Iris pigment epithelial cell (primary cell): ENCODE data around the gene EXD3.

ENCODE experiments used
- DNase-seq: peaks from one replicate; pipeline ENCODE4 v3.0.0-alpha.2; 2011; ENCODE audit warnings: low read depth

The EXD3 gene

DNA sequence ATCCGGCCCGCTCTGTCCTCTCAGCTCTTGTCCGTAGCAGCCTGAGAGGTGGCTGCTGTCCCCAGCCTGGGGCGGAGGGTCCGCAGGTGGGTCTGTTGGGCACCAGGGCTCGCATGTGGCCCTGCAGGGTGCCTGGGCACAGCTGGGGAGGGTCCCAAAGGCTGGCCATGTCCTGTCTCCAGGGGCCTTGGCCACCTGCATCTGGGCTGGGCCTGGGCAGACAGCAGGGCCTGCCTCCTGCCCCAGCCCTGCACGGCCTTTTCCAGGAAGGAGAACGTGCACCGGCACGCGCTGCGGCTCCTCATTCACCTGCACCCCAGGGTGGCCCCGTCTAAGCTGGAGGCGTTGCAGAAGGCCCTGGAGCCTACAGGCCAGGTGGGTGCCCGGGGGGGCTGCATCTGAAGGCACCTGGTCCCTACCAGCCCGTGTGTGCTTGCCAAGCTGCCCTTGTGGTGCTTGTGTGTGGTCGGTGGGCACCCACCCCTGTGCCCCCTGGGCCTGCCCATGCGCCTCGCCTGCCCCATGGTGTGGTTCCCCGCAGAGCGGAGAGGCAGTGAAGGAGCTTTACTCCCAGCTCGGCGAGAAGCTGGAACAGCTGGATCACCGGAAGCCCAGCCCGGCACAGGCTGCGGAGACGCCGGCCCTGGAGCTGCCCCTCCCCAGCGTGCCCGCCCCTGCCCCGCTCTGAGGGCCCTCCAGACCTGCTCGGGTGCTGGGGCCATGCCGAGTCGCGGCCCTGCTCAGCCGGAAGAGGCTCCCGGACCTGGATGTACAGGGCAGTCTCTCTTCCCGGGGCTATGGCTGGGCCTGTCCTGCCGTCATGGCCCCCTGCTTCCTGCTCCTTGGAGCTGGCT lies 150.5 kb downstream of the EXD3 start:
- no peak for DNase-seq

GRCh38 chr9:137271696-137272076 lies 151.3 kb downstream of the EXD3 start:
- no peak for DNase-seq

DNA sequence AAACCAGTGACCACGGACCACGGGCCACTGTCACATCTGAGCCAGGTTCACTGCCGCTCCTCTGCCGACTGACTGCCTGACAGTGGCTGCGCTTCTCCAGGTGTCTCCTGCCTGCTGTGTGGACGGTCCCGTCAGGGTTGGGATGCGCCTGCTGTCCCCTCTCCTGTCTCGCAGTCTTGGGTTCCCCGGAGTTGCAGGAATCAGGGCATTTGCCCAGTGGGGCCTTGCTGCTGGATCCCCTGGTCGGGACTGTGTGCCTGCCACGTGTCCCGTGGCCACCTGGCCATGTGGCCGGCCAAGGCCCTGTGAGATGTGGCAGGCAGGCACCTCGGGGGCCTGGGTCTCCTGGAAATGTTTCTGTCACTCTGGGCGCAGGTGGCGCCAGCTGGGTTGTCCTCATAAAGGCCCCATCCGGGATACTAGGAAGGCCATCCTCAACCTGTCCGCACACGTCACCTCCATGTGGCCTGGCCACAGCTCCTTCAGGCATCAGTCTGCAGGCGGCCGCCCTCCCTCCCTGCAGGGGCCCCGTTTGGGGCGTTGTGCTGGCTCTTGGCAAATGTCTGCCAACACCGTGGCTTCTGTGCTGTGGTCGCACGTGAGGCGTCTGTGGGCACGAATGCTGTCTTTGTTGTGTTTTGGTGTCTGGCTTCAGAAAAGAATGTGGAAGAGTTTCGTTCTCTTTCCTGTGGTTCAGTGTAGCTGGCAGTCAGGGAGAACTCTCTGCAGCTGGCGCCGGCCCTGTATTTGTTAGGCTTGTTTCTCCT lies 151.8 kb downstream of the EXD3 start:
- DNase-seq: no peak

DNA sequence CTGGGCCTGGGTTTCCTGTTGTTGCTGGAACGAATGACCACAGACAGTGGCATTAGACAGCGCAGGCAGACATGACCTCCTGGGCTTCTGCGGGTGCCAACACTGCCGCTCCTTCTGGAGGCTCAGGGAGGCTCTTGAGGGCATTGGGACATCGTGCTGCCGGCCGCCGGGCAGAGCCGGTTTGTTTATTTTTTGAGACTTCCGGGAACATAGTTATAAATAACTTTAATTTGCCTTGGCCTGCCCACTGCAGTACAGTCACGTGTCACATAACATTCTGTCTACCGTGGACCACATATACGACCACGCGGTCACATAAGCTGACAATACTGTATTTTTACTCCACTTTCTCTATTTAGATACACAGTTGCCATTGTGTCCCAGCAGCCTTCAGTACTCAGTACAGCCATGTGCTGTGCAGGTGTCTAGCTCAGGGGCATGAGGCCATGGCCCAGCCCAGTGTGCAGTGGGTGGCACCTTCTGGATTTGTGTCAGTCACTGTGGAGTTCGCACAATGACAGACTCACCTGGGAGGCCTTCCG lies 153.7 kb downstream of the EXD3 start:
- peak; percentile 65 for DNase-seq

- peak; percentile 42 for DNase-seq
These were observed 154.3 kb downstream of the EXD3 start for GRCh38 chr9:137268538-137269201.

GRCh38 chr9:137267933-137268355 lies 155.0 kb downstream of the EXD3 start:
- peak; percentile 68 for DNase-seq

GRCh38 chr9:137266585-137267453 lies 156.1 kb downstream of the EXD3 start:
- no peak for DNase-seq

- DNase-seq: no peak
These were observed 156.8 kb downstream of the EXD3 start for GRCh38 chr9:137266162-137266527.

- DNase-seq: no peak
These were observed 157.3 kb downstream of the EXD3 start for GRCh38 chr9:137265496-137266161.

DNA sequence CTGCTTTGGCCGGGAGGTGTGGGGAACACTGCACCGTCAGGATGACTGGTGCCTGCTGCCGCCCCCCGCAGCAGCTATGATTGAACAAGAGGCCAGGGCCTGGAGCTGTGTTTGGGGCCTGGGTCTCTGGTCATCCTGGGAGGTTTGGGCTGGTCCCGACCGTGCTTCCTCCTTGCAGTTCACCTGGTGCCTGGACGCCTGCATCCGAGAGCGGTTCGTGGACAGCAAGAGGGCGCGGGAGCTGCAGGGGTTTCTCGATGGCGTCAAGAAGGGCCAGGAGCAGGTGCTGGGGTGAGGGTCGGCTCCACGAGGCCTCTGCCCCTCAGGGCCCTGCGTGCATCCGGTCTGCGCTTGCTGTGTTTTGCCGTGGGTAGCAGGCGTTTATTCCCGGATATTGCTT lies 158.9 kb downstream of the EXD3 start:
- no peak for DNase-seq

DNA sequence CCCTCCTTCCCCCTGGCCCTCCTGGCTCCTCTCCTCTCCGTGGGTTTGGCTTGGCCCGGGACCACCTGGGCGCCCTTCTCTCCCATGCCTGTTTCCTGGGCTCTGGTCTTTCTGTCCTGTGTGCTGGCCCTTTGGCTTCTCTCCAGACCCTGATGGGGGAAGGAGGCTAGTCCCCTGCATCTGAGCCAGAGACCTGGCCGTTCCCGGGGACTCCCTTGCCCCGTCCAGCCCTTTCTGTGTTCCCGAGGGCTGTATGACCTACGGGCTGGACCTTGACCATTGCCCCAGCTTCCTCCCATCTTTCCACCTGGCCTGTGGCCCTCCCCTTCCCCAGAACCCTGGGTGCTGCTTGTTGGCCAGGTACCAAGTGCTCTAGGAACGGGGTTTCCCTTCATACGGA lies 159.5 kb downstream of the EXD3 start:
- DNase-seq: no peak

DNA sequence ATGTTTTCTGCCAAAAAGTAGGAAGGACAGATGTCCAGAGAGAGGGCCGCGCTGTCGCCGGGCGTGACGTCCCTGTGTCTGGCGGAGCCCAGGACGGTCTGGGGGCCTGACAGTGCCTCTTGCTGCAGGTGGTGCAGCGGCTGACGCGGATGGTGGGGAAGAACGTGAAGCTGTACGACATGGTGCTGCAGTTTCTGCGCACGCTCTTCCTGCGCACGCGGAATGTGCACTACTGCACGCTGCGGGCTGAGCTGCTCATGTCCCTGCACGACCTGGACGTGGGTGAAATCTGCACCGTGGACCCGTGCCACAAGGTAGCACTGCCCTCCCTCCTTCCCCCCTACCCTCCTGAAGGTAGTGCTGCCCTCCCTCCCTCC lies 160.1 kb downstream of the EXD3 start:
- no peak for DNase-seq

GRCh38 chr9:137262173-137262908 lies 160.6 kb downstream of the EXD3 start:
- peak; percentile 41 for DNase-seq
